HL-60 (cell line): Measurements from ENCODE around the gene SLC25A44.

Experiments
- DNase-seq, 2 experiments: peaks; one replicate each; pipeline ENCODE4 v3.0.0-alpha.2; 2010 to 2020; ENCODE audit warnings: low read depth in 1 of 2, low spot score in 1 of 2
- H3K27ac ChIP-seq: fragments of 250-450 bp; sonication (Bioruptor Pico); replicated peaks from 2 replicates; pipeline ENCODE4 v1.5.1; 2020; ENCODE audit warnings: mild to moderate bottlenecking, moderate library complexity
- H3K27me3 ChIP-seq: fragments of 250-450 bp; sonication (Bioruptor Pico); 2 replicates; pipeline ENCODE4 v1.5.1; 2021; ENCODE audit warnings: mild to moderate bottlenecking, moderate library complexity; ENCODE audit not compliant: insufficient read depth, poor library complexity, severe bottlenecking
- H3K4me3 ChIP-seq: replicated peaks from 2 replicates; pipeline ENCODE4 v1.5.1; 2011; ENCODE audit warnings: mild to moderate bottlenecking, control low read depth, low read length; ENCODE audit not compliant: insufficient read depth
- CTCF ChIP-seq: IDR thresholded peaks from one replicate; pipeline ENCODE4 v1.5.1; 2011; ENCODE audit warnings: low read length, control low read depth, inconsistent platforms; ENCODE audit not compliant: insufficient read depth
- GABPA ChIP-seq: IDR thresholded peaks from 2 replicates; pipeline ENCODE4 v1.6.1; 2012; ENCODE audit warnings: low read depth
- POLR2AphosphoS5 ChIP-seq: IDR thresholded peaks from 2 replicates; pipeline ENCODE4 v1.6.1; 2012; ENCODE audit warnings: low read depth
- REST ChIP-seq: IDR thresholded peaks from 2 replicates; pipeline ENCODE4 v1.6.1; 2012; ENCODE audit warnings: low read depth; ENCODE audit not compliant: insufficient replicate concordance
- SPI1 ChIP-seq: IDR thresholded peaks from 2 replicates; pipeline ENCODE4 v1.6.1; 2012; ENCODE audit warnings: low read depth, mild to moderate bottlenecking, borderline replicate concordance

Gene SLC25A44

GRCh38 chr1:156193208-156193487, 756 bp upstream of the SLC25A44 start:
- TF ChIP-seq GABPA (no peak), POLR2AphosphoS5 (no peak), SPI1 (no peak), REST (no peak), CTCF (no peak)
- DNase-seq, result no peak
- H3K4me3 ChIP-seq, result peak overlapping the region; percentile 97
- peak overlapping the region; percentile 93 for H3K27ac ChIP-seq
- no peaks in the 10 kb centered on the region for H3K27me3 ChIP-seq

GRCh38 chr1:156194300-156194652, 372 bp downstream of the SLC25A44 start:
- H3K27ac ChIP-seq, result peak overlapping the region; percentile 51
- DNase-seq, result no peak
- TF ChIP-seq SPI1 (no peak), POLR2AphosphoS5 (no peak), GABPA (no peak)
- no peaks in the 10 kb centered on the region for H3K27me3 ChIP-seq
- peak overlapping the region; percentile 97 for H3K4me3 ChIP-seq

GRCh38 chr1:156195853-156196252, 1.9 kb downstream of the SLC25A44 start:
- Histone ChIP-seq H3K4me3 (no peak overlapping the region), H3K27me3 (no peaks in the 10 kb centered on the region), H3K27ac (no peak overlapping the region)
- no peak for DNase-seq
- TF ChIP-seq SPI1 (no peak), REST (no peak), POLR2AphosphoS5 (no peak), CTCF (no peak), GABPA (no peak)

GRCh38 chr1:156196445-156196844, 2.5 kb downstream of the SLC25A44 start:
- TF ChIP-seq REST, result no peak
- TF ChIP-seq GABPA, result no peak
- DNase-seq, result no peak
- no peaks in the 10 kb centered on the region for H3K27me3 ChIP-seq
- H3K27ac ChIP-seq, result no peak overlapping the region
- no peak overlapping the region for H3K4me3 ChIP-seq
